NOMO-1 treated with DMSO at 0.1 percent for 48 hours (cell line): Measurements from ENCODE around the gene CCDC170.

Experiments
- DNase-seq: peaks from one replicate; lab custom pipeline; 2025; ENCODE audit not compliant: unreplicated experiment; lab: John Stamatoyannopoulos, UW

The CCDC170 gene

DNA sequence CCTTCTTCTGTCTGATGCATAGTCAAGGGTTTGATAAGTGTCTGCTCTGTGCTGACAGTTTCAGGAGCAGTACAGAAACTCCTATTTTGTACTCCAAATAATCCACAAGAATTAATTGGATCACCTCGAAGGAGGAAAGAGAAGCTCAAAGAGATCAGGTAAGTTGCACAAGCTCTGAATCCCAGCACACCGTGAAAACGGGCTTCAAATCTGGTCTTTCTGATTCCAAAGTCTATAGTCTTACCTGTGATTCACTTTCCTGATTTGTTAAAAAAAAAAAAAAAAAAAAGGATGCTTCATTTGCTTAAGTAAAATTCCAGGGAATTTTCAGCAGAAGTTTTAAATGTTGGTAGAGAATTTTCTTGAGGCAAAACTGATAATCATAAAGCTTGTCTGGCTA is 157.8 kb downstream of the CCDC170 start:
- no peak for DNase-seq

- no peak for DNase-seq
These were observed 158.5 kb downstream of the CCDC170 start for GRCh38 chr6:151652325-151652724.

DNA sequence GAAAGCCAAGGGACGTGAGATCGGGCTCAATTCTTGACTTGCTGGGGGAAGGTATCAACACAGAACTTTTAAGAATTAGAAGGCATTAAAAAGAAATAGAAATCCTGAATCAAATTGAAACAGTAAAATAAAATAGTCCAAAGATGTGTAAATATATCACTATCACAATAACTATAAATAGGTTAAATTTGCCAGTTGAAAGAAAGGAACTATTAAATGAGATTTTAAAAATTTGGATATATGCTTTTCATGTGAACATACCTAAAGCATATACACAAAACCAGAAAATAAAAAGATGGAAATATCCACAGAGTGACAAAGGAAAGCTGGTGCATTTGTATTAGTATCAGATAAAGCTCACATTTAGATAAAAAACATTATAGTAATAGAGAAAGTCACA is 161.3 kb downstream of the CCDC170 start:
- no peak for DNase-seq

DNA sequence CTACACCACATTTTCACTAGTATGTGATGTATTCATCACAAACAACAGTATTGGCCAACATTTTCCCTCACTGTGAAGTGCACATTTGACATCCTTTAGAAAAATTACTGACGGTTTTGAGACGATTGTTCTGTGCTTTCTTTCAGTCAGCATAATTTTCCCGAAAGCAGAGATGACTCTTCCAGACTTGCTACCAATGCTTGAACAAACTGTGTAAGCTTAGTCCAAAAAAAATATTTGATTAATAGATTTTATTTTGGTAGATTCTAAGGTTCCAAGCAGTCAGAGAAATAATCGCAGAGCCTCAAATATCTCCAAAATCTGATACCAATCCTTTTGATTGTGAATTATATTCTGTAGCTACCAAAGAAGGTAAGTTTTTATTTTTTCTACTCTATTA is 162.6 kb downstream of the CCDC170 start:
- no peak for DNase-seq

DNA sequence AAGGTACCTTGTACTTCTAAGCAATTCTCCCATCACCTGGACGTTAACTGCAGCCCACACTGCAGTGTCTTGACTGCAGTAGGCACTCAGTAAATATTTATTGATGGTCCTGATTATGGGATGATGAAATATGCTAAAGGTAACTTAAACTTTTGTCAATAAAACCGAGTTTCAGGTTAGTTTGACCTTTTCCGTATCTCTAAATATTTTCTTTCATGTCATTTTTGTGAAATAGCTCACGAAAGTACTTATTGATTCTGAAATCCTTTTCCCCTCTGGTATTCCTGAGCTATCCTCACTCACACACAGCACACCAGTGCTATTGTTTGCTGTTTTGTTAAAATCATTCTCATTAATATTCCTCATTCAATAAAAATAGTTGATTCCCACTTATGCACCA is 164.3 kb downstream of the CCDC170 start:
- DNase-seq, result no peak

DNA sequence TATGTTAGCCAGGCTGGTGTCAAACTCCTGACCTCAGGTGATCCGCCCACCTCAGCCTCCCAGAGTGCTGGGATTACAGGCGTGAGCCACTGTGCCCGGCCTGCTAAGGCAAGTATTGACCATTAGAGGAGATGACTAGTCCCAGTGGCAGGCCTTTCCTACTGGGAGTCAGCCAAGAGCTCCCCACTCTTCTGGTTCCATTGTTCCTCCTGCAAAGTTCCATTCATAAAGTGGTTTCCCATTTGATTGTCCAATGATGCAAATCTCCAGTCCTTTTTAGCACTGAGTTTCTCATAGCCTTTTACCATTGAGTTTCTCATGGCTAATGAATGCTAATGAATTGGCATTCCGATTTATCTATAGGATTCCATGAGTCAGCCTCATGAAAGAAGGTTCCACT is 165.4 kb downstream of the CCDC170 start:
- no peak for DNase-seq

DNA sequence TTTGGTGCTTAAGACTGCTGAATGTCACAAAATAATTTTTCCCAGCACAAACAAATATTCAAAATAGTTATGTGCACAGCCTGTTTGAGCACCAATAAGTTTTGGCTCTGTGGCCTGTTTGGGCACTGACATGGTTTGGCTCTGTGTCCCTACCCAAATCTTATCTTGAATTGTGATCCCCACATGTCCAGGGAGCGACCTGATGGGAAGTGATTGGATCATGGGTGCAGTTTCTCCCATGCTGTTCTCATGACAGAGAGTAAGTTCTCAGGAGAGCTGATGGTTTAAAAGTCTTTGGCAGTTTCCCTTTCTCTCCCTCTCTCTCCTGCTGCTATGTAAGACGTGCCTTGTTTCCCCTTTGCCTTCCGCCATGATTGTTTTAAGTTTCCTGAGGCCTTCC is 167.7 kb downstream of the CCDC170 start:
- DNase-seq, result no peak

GRCh38 chr6:151661928-151662327 is 168.1 kb downstream of the CCDC170 start:
- DNase-seq, result no peak

- DNase-seq, result no peak
These were observed 169.7 kb downstream of the CCDC170 start for GRCh38 chr6:151663559-151663958.

DNA sequence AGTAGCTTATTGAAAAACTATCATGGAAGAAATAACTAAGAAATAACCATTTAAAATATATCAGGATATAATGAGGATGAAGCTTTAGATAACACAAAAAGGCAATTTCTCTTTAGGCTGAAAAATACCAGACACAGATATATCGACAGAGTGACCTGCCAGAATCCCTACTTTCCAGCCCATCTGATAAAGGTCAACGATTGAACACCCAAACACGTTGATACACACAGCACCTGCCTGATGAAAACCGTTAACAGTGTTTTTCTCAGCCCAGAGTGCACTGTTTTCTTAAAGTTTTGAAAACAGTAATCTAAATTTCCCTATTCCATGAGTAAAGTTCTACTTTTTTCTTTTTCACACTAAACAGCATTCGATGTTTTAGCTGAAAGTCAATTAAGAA is 170.6 kb downstream of the CCDC170 start:
- DNase-seq, result no peak

- DNase-seq, result no peak
These were observed 171.5 kb downstream of the CCDC170 start for GRCh38 chr6:151665329-151665728.

- DNase-seq, result no peak
These were observed 172.7 kb downstream of the CCDC170 start for GRCh38 chr6:151666526-151666925.

GRCh38 chr6:151669208-151669560 is 175.4 kb downstream of the CCDC170 start:
- no peak for DNase-seq

DNA sequence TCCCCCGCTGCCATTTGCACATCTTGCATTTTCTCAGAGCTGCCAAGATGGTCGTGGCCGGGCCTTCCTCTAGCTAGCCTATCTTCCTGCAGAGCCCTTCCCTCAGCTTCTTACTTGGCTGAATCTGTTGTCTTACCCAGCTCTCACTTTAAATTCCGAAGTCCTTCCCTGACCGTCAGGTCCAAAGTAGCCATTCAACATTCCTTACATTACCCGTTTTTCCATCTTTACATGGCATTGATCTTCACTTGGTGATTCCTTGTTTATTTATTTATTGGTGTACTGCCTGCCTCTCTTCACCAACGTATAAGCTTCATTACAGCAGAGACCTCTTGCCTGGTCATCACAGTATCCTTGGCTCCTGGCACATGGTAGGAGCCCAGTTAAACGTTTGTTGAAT is 176.3 kb downstream of the CCDC170 start:
- no peak for DNase-seq
